LHCN-M2 (cell line): Measurements from ENCODE around the gene CHURC1. TPM values are rescaled to one million over a fixed set of nuclear protein-coding genes. Genes with fewer than 3 reads are reported as not detected.

Experiments used
- DNase-seq: peaks from one replicate; pipeline ENCODE4 v3.0.0-alpha.2; 2012; ENCODE audit warnings: low read depth
- total RNA-seq: library from RNA; depleted of rRNA; stranded (reverse); fragments of >200 nt; gene quantifications from 2 replicates; pipeline ENCODE4 v1.2.3, GENCODE V29; 2014

Gene CHURC1
- total RNA-seq, 1 experiment from 2014 or later: 55.4 TPM

GRCh38 chr14:64938972-64939816 lies 24.9 kb downstream of the CHURC1 start:
- no peak for DNase-seq

- DNase-seq: no peak
Observed at GRCh38 chr14:64939817-64940190, 25.5 kb downstream of the CHURC1 start.

GRCh38 chr14:64940336-64940910 lies 26.2 kb downstream of the CHURC1 start:
- no peak for DNase-seq

DNA sequence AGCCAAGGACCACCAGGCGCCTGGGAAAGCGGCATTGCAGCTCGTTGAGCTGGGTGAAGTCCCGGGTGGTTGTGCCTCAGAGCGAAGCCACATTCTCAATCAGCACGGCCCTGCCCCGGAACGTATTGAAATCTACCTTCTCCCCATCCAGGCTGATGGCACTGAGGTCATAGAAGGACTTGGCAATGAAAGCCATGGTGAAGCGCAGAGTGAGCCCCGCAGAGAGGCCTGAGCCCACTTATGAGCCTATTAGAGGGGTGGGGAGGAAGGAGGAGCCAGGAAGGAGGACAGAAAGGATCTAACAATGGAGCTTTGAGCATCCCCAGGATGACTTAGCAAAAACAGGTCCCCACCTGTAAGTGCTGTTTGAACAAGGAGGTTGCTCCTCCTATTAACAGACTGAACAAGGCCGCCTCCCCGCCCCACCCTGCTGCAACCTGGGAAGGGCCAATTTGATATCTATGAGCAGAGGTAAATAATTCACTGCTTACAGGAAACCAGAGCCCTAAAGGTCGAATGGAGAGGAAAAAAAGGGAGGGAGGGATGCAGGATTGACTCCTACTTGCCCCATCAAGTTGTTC lies 28.4 kb downstream of the CHURC1 start, which contains the start of gene GPX2:
Gene GPX2, minus strand, starts transcription at position 215 of the 581 bp plus-strand sequence. Its CDS starts 19 bp downstream, at position 196.
- no peak for DNase-seq

- DNase-seq: no peak
Observed at GRCh38 chr14:64943556-64943955, 29.3 kb downstream of the CHURC1 start.

GRCh38 chr14:64944041-64944440 lies 29.8 kb downstream of the CHURC1 start:
- no peak for DNase-seq

DNA sequence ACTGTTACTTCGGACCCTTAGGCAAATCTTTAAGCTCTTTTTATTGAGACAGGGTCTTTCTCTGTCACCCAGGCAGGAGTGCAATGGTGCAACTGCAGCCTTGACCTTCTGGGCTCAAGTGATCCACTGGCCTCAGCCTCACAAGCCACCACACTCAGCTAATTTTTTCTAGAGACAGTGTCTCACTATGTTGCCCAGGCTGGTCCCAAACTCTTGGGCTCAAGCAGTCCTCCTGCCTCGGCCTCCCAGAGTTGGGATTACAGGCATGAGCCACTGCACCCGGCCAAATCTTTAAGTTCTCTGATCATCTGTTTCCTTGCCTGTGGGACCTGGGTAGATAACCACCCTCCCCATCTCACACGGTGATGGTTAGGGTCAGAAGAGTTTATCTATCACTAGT lies 30.6 kb downstream of the CHURC1 start:
- DNase-seq: no peak

GRCh38 chr14:64945431-64946178 lies 31.4 kb downstream of the CHURC1 start:
- no peak for DNase-seq

- DNase-seq: no peak
Observed at GRCh38 chr14:64946310-64947045, 32.2 kb downstream of the CHURC1 start.

GRCh38 chr14:64947710-64948611 lies 33.7 kb downstream of the CHURC1 start:
- no peak for DNase-seq

GRCh38 chr14:64948612-64949210 lies 34.5 kb downstream of the CHURC1 start:
- no peak for DNase-seq

DNA sequence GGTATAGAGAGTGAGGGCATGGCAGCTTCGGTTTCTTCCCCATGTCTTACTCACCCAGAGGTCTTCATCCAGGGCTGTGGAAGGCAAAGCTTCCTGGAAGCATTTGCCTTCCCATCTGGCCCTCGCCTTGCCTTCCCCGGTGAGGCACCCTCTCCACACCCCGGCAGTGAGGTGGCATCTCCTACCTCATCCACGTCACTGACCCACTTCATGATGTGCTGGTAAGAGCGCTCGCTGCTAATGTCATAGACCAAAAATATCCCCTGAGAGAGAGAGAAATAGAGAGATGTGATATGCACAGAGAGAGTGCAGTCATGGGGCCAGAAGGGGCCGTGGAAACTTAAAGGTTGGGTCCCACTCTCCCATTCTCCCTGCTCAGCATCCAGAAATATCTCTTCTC lies 36.6 kb downstream of the CHURC1 start:
- no peak for DNase-seq

DNA sequence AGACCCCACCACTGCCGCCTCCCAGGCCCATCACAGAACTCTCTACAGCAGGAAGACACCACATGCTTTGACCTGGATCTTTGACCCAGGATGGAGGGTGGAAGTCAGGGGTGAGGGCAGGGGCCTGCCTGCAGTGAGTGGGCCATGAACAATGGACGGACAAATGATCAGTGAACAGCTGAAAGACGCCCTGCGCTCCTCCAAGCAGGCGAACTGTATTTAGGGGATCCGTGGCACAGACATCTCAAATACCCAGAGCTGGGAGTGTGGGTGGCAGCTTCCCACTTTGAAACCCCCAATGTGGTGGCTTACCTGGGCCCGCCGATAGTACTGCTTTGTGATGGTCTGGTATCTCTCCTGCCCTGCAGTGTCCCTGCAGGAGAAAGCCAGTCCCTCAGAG lies 37.0 kb downstream of the CHURC1 start:
- DNase-seq: no peak

GRCh38 chr14:64951724-64952123 lies 37.5 kb downstream of the CHURC1 start:
- no peak for DNase-seq

- peak; percentile 21 for DNase-seq
Observed at GRCh38 chr14:64952598-64953309, 38.5 kb downstream of the CHURC1 start.

GRCh38 chr14:64953310-64953654 lies 39.0 kb downstream of the CHURC1 start:
- no peak for DNase-seq

DNA sequence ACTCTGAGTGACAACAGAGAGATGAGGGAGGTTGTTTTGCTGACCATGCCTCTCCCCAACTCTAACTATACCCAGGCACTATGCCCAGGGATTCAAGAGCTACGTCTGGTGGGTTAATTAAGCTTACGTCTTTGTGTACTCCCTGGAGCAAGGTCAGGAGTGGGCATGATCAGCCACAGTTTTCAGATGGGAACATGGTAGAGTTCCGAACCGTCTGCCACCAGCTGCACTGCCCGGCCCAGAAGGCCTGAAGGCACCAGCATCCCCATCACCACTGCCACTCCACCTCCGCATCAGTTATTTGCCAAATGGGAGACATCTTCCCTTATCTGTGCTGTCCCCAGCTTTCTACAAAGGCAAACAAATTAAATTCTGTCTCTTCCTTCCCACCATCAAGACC lies 39.4 kb downstream of the CHURC1 start:
- no peak for DNase-seq

GRCh38 chr14:64954491-64955240 lies 40.4 kb downstream of the CHURC1 start:
- DNase-seq: no peak

DNA sequence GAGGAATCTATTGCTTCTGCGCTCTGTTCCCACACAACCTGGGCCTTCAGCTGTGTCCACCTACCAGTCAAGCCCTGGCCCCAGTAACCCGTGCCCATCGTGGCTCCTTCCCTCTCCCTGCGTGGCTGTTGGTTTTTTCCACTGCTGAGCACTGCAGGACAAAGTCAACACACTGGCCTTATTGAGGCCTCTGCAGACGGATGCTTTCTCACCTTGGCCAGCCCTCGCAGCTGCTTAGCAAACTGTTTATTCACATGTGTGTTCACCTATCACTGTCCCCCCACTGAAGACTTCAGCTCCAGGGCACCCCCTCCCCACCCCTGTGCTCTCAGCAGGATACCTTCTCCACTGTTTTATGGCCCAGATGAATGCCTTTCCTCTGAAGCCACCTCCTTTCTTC lies 41.0 kb downstream of the CHURC1 start:
- no peak for DNase-seq
